Measurements from ENCODE around the gene ITFG1. TPM values are rescaled to one million over a fixed set of nuclear protein-coding genes. Genes with fewer than 3 reads are reported as not detected.
"Not testable (repeated sequence)": the region's sequence is repeated elsewhere in the genome, so short reads cannot be mapped to it uniquely, and the experiment has no call there.

Gene ITFG1
- total RNA-seq, 6 experiments from 2014 or later: 29.9 to 43.8 (median 39.2) TPM

- Histone ChIP-seq H3K36me3 (no peaks in the 10 kb centered on the region), H3K9me3 (no peaks in the 10 kb centered on the region), H3K4me3 (no peak overlapping the region), H3K4me1 (no peaks in the 10 kb centered on the region), H3K27ac (no peak overlapping the region), H3K27me3 (no peaks in the 10 kb centered on the region)
- 90% methylated on average over 7 of the region's 7 CpGs for WGBS (ENCODE audit: insufficient coverage, low coverage, low lambda C conversion rate, missing lambda C conversion rate)
- ATAC-seq (no peak), DNase-seq (no peak)
- intact Hi-C loops (cut with DNase I): no loop called here
- TF ChIP-seq CTCF (IDR thresholded peaks at IDR 0.05): no peak
- no peak for TF ChIP-seq POLR2A (IDR thresholded peaks at IDR 0.05)
Measured at GRCh38 chr16:47228241-47228640, 232.6 kb downstream of the ITFG1 start.

- Histone ChIP-seq H3K4me3 (no peak overlapping the region), H3K27ac (no peak overlapping the region), H3K4me1 (no peaks in the 10 kb centered on the region), H3K27me3 (no peaks in the 10 kb centered on the region), H3K9me3 (no peaks in the 10 kb centered on the region), H3K36me3 (peaks cover 0 to 8% (median 0%) of the 10 kb centered on the region in 4 donors)
- 92% methylated on average over 2 of the region's 2 CpGs for WGBS (ENCODE audit: insufficient coverage, low coverage, low lambda C conversion rate, missing lambda C conversion rate)
- ATAC-seq (no peak), DNase-seq (no peak)
- intact Hi-C loops (cut with DNase I): no loop called here
- no peak for TF ChIP-seq POLR2A (IDR thresholded peaks at IDR 0.05)
- no peak for TF ChIP-seq CTCF (IDR thresholded peaks at IDR 0.05)
Measured at GRCh38 chr16:47213761-47214440, 247.0 kb downstream of the ITFG1 start.

- Histone ChIP-seq H3K4me3 (no peak overlapping the region), H3K27me3 (no peaks in the 10 kb centered on the region), H3K9me3 (no peaks in the 10 kb centered on the region), H3K36me3 (no peaks in the 10 kb centered on the region), H3K4me1 (no peaks in the 10 kb centered on the region), H3K27ac (no peak overlapping the region)
- TF ChIP-seq CTCF (IDR thresholded peaks at IDR 0.05) (no peak), POLR2A (IDR thresholded peaks at IDR 0.05) (no peak)
- intact Hi-C loops (cut with DNase I): no loop called here
- 78% methylated on average over 4 of the region's 4 CpGs for WGBS (ENCODE audit: insufficient coverage, low coverage, low lambda C conversion rate, missing lambda C conversion rate)
- DNase-seq: no peak
- no peak for ATAC-seq
Measured at GRCh38 chr16:47211218-47211617, 249.6 kb downstream of the ITFG1 start.

DNA sequence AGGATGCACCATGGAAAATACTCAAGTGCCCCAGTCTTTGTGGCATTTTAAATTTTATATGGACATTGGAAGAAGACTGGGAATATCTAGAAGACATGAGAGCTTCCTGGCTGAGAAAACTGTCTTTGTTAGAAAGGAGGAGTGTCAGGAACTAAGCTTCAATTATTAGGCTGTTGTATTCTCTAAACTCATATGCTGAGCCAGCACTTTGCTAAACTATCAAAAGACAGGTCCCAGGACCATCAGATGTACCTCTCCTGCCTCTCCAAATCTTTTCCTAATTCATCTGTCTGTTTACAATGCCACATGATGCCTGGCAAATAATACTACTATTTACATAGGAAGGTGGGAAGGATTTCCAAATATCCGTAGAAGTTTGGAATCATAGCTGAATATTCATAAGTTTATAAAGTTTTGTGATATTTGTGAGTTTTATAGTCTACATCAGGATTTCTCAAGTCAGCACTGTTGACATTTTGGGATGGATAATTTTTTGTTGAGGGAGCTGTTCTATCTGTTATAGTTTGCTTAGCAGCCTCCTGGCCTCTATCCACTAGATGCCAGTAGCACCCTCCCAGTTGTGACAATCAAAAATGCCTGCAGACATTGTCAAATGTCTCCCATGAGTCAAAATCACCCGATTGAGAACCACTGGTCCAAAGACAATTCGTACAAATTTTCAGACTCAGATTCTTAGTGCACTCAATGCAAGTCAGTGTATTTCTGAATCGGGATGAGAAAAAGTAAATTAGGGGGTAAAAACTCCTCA is 255.9 kb downstream of the ITFG1 start:
- Histone ChIP-seq H3K36me3 (no peaks in the 10 kb centered on the region), H3K4me1 (no peaks in the 10 kb centered on the region), H3K27ac (no peak overlapping the region), H3K4me3 (no peak overlapping the region), H3K27me3 (no peaks in the 10 kb centered on the region), H3K9me3 (no peaks in the 10 kb centered on the region)
- no peak for TF ChIP-seq CTCF (IDR thresholded peaks at IDR 0.05)
- TF ChIP-seq POLR2A (IDR thresholded peaks at IDR 0.05): no peak
- intact Hi-C loops (cut with DNase I): no loop called here
- DNase-seq (no peak), ATAC-seq (no peak)
- 70% methylated on average over 4 of the region's 4 CpGs for WGBS (ENCODE audit: insufficient coverage, low coverage, low lambda C conversion rate, missing lambda C conversion rate)

- H3K4me3 ChIP-seq; H3K4me1 ChIP-seq; H3K27ac ChIP-seq; intact Hi-C loops (cut with DNase I); H3K9me3 ChIP-seq; H3K36me3 ChIP-seq; H3K27me3 ChIP-seq; DNase-seq; ATAC-seq: not testable (repeated sequence)
- 84% methylated on average over 4 of the region's 4 CpGs for WGBS (ENCODE audit: insufficient coverage, low coverage, low lambda C conversion rate, missing lambda C conversion rate)
Measured at GRCh38 chr16:47203433-47203832, 257.4 kb downstream of the ITFG1 start.

All from right lobe of liver (tissue), 6 donors.